DND-41 (cell line): ENCODE measurements around the gene SAMD8.
"Not testable (repeated sequence)": the region's sequence is repeated elsewhere in the genome, so short reads cannot be mapped to it uniquely, and the experiment has no call there.

ENCODE experiments used
- ATAC-seq: fragments of 200-7000 bp; cut with Tn5 transposase; 3 replicates; pipeline ENCODE4 v1.9.1; 2021; ENCODE audit warnings: low read depth; ENCODE audit not compliant: insufficient read depth
- DNase-seq: peaks from one replicate; pipeline ENCODE4 v3.0.0-alpha.2; 2020
- H2AFZ ChIP-seq: 2 replicates; pipeline ENCODE4 v1.6.0; 2012; ENCODE audit warnings: low read depth, low read length
- H3K27ac ChIP-seq: 2 replicates; pipeline ENCODE4 v1.5.1; 2012; ENCODE audit warnings: low read length, inconsistent platforms
- H3K27me3 ChIP-seq: fragments of 200-600 bp; sonication (generic); 2 replicates; pipeline ENCODE4 v1.6.0; 2012; ENCODE audit warnings: low read length, mild to moderate bottlenecking, inconsistent platforms; ENCODE audit not compliant: insufficient read depth, poor library complexity
- H3K36me3 ChIP-seq: 2 replicates; pipeline ENCODE4 v1.5.1; 2012; ENCODE audit warnings: low read length, inconsistent platforms; ENCODE audit not compliant: insufficient read depth
- H3K4me1 ChIP-seq: 2 replicates; pipeline ENCODE4 v1.5.1; 2012; ENCODE audit warnings: mild to moderate bottlenecking, low read length; ENCODE audit not compliant: insufficient read depth
- H3K4me2 ChIP-seq: 2 replicates; pipeline ENCODE4 v1.6.0; 2012; ENCODE audit warnings: mild to moderate bottlenecking, moderate library complexity, low read length, inconsistent platforms; ENCODE audit not compliant: insufficient read depth
- H3K4me3 ChIP-seq, 2 experiments: fragments of 200-600 bp in 1 of 2; shearing (Covaris generic) in 1 of 2; 2 replicates each; pipeline ENCODE4 v1.5.1; 2012 to 2016; ENCODE audit warnings: inconsistent platforms in 2 of 2, low read length in 2 of 2, mild to moderate bottlenecking in 2 of 2, low read depth in 1 of 2, moderate library complexity in 1 of 2
- H3K79me2 ChIP-seq: 2 replicates; pipeline ENCODE4 v1.6.0; 2012; ENCODE audit warnings: low read length, inconsistent platforms; ENCODE audit not compliant: insufficient read depth
- H3K9ac ChIP-seq: 2 replicates; pipeline ENCODE4 v1.6.0; 2012; ENCODE audit warnings: low read depth, mild to moderate bottlenecking, inconsistent platforms, low read length, moderate library complexity
- H3K9me3 ChIP-seq: 2 replicates; pipeline ENCODE4 v1.5.1; 2012; ENCODE audit warnings: low read length, moderate library complexity, mild to moderate bottlenecking, inconsistent platforms; ENCODE audit not compliant: insufficient read depth, severe bottlenecking
- H4K20me1 ChIP-seq: 2 replicates; pipeline ENCODE4 v1.6.0; 2012; ENCODE audit warnings: low read length; ENCODE audit not compliant: insufficient read depth
- EZH2 ChIP-seq: IDR thresholded peaks from 3 replicates; pipeline ENCODE4 v1.6.1; 2012; ENCODE audit warnings: borderline replicate concordance, low read depth, mild to moderate bottlenecking, moderate library complexity, low read length, inconsistent platforms; ENCODE audit not compliant: severe bottlenecking
- TF ChIP-seq, protein P1 (sequence below): IDR thresholded peaks from 2 replicates; pipeline ENCODE4 v1.5.1; 2012; ENCODE audit warnings: borderline replicate concordance, low read length, moderate library complexity, mild to moderate bottlenecking; ENCODE audit not compliant: poor library complexity, severe bottlenecking; ENCODE audit errors: extremely low read depth

SAMD8 gene

DNA sequence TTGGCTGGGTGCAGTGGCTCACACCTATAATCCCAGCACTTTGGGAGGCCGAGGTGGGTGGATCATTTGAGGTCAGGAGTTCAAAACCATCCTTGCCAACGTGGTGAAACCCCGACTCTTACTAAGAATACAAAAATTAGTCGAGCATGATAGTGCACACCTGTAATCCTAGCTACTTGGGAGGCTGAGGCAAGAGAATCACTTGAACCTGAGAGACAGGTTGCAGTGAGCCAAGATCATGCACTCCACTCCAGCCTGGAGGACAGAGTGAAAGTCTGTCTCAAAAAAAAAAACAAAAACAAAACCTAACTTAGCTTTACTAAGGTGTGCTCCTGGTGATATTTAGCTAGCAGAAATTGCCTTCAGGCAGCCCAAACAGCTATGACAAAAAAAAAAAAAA, 74.9 kb downstream of the SAMD8 start:
- Histone ChIP-seq H3K4me2 (no peak overlapping the region), H3K36me3 (0 out of 2 replicates have a peak, but pooled peaks cover 5% of the 10 kb centered on the region), H2AFZ (no peak overlapping the region), H3K4me3 (no peak overlapping the region), H3K9ac (no peak overlapping the region), H3K9me3 (no peaks in the 10 kb centered on the region), H3K4me1 (no peaks in the 10 kb centered on the region), H3K27ac (no peak overlapping the region), H3K27me3 (no peaks in the 10 kb centered on the region), H4K20me1 (no peaks in the 10 kb centered on the region), H3K79me2 (no peaks in the 10 kb centered on the region)
- TF ChIP-seq EZH2, result no peak
- DNase-seq, result no peak
- ATAC-seq, result no peak

DNA sequence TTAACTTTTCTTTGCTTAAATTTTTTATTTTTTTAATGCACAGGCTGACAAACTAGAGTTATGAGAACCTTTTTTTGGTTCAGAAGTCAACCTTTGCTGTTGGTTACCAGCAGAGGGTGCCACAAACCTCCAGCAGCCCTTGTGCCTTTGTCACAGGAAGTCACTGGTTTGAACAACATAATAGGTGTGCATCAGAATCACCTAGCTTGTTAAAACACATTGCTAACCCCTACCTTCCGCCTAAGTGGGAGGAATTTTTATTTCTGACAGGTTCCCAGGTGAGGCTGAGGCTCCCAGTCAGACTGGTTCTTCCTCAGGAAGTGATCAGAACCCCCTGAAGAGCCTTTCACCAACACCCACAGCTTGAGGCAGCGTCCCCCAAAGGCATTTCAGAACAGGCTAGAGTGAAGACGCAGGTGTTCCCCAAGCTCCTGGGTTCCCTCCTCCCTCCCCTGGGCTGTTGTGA, 76.5 kb downstream of the SAMD8 start:
- no peaks in the 10 kb centered on the region for H3K9me3 ChIP-seq
- H3K4me1 ChIP-seq, result no peaks in the 10 kb centered on the region
- H3K27ac ChIP-seq, result no peak overlapping the region
- H3K4me2 ChIP-seq, result no peak overlapping the region
- DNase-seq (peak; percentile 67), ATAC-seq (peak; percentile 87)
- TF ChIP-seq EZH2, result no peak
- TF ChIP-seq, protein P1, sequence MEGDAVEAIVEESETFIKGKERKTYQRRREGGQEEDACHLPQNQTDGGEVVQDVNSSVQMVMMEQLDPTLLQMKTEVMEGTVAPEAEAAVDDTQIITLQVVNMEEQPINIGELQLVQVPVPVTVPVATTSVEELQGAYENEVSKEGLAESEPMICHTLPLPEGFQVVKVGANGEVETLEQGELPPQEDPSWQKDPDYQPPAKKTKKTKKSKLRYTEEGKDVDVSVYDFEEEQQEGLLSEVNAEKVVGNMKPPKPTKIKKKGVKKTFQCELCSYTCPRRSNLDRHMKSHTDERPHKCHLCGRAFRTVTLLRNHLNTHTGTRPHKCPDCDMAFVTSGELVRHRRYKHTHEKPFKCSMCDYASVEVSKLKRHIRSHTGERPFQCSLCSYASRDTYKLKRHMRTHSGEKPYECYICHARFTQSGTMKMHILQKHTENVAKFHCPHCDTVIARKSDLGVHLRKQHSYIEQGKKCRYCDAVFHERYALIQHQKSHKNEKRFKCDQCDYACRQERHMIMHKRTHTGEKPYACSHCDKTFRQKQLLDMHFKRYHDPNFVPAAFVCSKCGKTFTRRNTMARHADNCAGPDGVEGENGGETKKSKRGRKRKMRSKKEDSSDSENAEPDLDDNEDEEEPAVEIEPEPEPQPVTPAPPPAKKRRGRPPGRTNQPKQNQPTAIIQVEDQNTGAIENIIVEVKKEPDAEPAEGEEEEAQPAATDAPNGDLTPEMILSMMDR, result peak; percentile 75
- H3K36me3 ChIP-seq, result no peaks in the 10 kb centered on the region
- no peaks in the 10 kb centered on the region for H3K79me2 ChIP-seq
- no peaks in the 10 kb centered on the region for H4K20me1 ChIP-seq
- H3K27me3 ChIP-seq, result no peaks in the 10 kb centered on the region
- no peak overlapping the region; the same call in 1 of the 2 replicates for H2AFZ ChIP-seq
- no peak overlapping the region for H3K9ac ChIP-seq
- no peak overlapping the region for H3K4me3 ChIP-seq

DNA sequence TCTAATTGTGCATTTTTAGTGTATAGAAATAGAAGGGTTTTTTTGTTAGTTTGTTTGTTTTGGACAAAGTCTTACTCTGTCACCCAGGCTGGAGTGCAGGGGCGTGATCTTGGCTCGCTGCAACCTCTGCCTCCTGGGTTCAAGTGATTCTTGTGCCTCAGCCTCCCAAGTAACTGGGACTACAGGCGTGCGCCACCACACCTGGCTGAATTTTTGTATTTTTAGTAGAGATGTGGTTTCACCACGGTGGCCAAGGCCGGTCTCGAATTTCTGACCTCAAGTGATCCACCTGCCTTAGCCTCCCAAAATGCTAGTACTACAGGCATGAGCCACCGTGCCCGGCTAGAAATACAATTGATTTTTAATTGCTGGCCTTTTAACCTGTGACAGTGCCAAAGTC, 77.1 kb downstream of the SAMD8 start:
- not testable (repeated sequence) for H3K27me3 ChIP-seq, ATAC-seq, H3K79me2 ChIP-seq, H4K20me1 ChIP-seq, DNase-seq, H3K9me3 ChIP-seq, H3K4me1 ChIP-seq, H3K4me2 ChIP-seq, H3K9ac ChIP-seq, H3K4me3 ChIP-seq, H3K27ac ChIP-seq, H2AFZ ChIP-seq, H3K36me3 ChIP-seq

DNA sequence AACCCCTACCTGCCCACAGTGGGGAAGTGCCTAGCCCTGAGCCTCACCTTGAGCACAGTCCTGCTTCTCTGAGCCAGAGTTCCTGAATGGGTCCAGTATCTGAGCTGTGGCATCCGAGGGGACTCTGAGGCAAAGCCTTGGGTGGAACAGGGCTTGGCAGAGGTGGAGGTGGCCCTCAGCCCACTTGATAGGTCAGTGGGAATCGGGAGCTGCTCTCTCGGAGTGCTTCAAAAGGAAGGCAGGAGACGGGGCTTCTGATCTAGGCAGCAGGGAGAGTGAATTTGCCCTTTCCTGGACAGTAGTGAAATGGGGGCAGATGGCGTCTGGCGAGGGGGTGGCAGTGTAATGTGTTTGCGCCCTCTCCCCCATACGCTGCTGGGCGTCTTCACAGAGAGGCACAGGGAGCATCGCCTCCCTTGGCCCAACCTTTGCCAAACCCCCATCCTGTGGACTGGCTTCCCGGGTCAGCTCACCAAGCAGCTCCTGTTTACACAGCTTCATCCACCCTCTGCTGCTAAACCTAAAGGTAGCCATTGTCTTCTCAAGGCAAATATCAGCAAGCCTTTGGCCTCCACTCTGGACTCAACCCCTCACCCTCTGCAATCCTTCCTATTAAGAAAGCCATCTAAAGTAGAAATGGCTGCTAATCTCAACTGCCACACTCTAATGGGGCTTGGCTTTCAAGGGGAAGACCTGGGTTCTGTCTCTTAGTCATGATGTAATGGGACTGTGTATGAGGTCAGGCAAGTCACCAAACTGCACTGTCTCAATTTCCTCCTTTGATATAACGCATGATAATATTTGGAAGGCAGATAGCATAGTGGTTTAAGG, 78.0 kb downstream of the SAMD8 start:
- TF ChIP-seq, protein P1, result no peak
- TF ChIP-seq EZH2, result no peak
- H4K20me1 ChIP-seq, result no peaks in the 10 kb centered on the region
- no peaks in the 10 kb centered on the region for H3K36me3 ChIP-seq
- H3K4me2 ChIP-seq, result no peak overlapping the region
- H3K27me3 ChIP-seq, result no peaks in the 10 kb centered on the region
- no peak overlapping the region for H3K9ac ChIP-seq
- no peak for DNase-seq
- H2AFZ ChIP-seq, result no peak overlapping the region
- H3K27ac ChIP-seq, result no peak overlapping the region
- no peaks in the 10 kb centered on the region for H3K9me3 ChIP-seq
- no peaks in the 10 kb centered on the region for H3K79me2 ChIP-seq
- H3K4me3 ChIP-seq, result no peak overlapping the region
- no peak for ATAC-seq
- H3K4me1 ChIP-seq, result no peaks in the 10 kb centered on the region
